ENCODE data around the gene SBF1. TPM values are rescaled to one million over a fixed set of nuclear protein-coding genes. Genes with fewer than 3 reads are reported as not detected.
A peak's percentile ranks its signal among the peaks of the same experiment; 100 is the strongest.

Gene SBF1
- total and polyA plus RNA-seq, 4 donors: 30.1 to 76.9 (median 34.2) TPM

DNA sequence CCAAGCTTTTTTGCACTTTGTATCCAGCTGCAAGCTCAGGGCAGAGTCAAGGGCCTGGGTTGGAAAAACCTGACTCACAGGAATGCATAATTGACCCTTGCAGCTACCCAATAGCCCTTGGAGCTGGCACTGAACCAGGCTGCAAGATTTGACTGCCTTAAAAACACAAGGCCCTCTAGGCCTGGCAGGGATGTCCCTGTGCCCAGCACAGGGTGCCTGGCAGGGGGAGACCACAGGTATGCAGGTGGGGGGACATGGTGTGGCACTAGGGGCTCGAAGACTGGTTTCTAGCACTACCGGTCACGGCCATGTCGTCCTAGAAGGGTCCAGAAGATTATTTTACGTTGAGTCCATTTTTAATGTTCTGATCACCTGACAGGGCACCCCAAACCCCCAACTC is 30.2 kb downstream of the SBF1 start:
- DNase-seq (peak; percentile 48 to 77 (median 60)), ATAC-seq (ENCODE audit: insufficient read depth, low FRiP score) (peak; percentile 37)
- H3K27ac ChIP-seq (ENCODE audit: low read depth in 1 of 2, low read length in 1 of 2): peak overlapping the region in 1 of 2 donors; percentile 83
- TF ChIP-seq, protein P1, sequence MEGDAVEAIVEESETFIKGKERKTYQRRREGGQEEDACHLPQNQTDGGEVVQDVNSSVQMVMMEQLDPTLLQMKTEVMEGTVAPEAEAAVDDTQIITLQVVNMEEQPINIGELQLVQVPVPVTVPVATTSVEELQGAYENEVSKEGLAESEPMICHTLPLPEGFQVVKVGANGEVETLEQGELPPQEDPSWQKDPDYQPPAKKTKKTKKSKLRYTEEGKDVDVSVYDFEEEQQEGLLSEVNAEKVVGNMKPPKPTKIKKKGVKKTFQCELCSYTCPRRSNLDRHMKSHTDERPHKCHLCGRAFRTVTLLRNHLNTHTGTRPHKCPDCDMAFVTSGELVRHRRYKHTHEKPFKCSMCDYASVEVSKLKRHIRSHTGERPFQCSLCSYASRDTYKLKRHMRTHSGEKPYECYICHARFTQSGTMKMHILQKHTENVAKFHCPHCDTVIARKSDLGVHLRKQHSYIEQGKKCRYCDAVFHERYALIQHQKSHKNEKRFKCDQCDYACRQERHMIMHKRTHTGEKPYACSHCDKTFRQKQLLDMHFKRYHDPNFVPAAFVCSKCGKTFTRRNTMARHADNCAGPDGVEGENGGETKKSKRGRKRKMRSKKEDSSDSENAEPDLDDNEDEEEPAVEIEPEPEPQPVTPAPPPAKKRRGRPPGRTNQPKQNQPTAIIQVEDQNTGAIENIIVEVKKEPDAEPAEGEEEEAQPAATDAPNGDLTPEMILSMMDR (IDR thresholded peaks at IDR 0.05; ENCODE audit: control extremely low read depth, extremely low read depth): no peak
- no peaks in the 10 kb centered on the region for H3K9me3 ChIP-seq (ENCODE audit: control insufficient read depth in 4 of 4, insufficient read depth in 3 of 4, low read length in 3 of 4)
- H3K27me3 ChIP-seq (ENCODE audit: control insufficient read depth in 3 of 3, insufficient read depth in 3 of 3, low read length in 2 of 3): no peaks in the 10 kb centered on the region
- H3K9ac ChIP-seq (ENCODE audit: insufficient read depth in 1 of 2, low read length in 2 of 2): no peak overlapping the region
- WGBS, 2 donors: 71 to 84% methylated on average over 5 of the region's 5 CpGs
- H3K4me1 ChIP-seq (ENCODE audit: control insufficient read depth in 5 of 5, insufficient read depth in 5 of 5, low read length in 5 of 5): peaks cover 0 to 13% (median 3%) of the 10 kb centered on the region in 5 donors
- H3K4me3 ChIP-seq: no peak overlapping the region
- peaks cover 0 to 67% (median 24%) of the 10 kb centered on the region in 4 donors for H3K36me3 ChIP-seq (ENCODE audit: control insufficient read depth in 4 of 4, insufficient read depth in 4 of 4, low read length in 4 of 4)

DNA sequence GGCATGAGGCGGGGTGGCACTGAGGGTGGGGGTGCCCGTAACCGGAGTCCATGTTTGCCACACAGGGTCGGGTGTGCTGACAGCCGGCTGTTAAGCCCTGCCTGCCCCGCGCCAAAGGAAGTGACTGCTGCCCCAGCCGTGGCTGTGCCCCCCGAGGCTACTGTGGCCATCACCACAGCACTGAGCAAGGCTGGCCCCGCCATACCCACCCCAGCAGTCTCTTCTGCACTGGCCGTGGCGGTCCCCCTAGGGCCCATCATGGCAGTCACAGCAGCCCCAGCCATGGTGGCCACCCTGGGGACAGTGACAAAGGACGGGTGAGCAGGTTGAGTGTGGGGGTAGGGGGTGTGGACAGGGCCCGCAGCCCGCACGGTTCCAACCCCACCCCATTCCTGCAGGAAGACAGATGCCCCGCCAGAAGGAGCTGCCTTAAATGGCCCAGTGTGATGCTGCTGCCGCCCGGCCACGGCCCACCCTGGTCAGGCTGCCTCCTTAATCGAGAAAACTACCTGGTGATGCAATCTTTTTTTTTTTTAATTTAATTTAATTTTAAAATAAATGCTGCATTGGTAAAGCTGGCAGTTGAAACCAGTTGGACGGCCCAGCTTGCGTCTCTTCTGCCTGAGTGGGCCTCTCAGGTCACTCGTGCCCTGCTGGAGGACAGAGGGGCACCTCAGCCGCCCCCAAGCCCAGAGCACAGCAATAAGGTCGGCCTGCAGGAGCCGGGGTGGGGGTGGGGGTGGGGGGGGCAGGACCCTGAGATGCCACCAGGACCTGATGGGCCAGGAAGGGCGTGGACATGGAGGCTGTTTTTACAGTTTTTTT is 30.8 kb downstream of the SBF1 start:
- peak overlapping the region in 1 of 2 donors; percentile 50 for H3K27ac ChIP-seq (ENCODE audit: low read depth in 1 of 2, low read length in 1 of 2)
- DNase-seq (peak in 2 of 3 donors; percentile 36 to 37), ATAC-seq (ENCODE audit: insufficient read depth, low FRiP score) (no peak)
- 68 to 79% methylated on average over 27 to 28 of the region's 28 CpGs for WGBS, 2 donors
- peaks cover 0 to 73% (median 26%) of the 10 kb centered on the region in 4 donors for H3K36me3 ChIP-seq (ENCODE audit: control insufficient read depth in 4 of 4, insufficient read depth in 4 of 4, low read length in 4 of 4)
- TF ChIP-seq, protein P1 (IDR thresholded peaks at IDR 0.05; ENCODE audit: control extremely low read depth, extremely low read depth): no peak
- H3K9ac ChIP-seq (ENCODE audit: insufficient read depth in 1 of 2, low read length in 2 of 2): no peak overlapping the region
- H3K4me1 ChIP-seq (ENCODE audit: control insufficient read depth in 5 of 5, insufficient read depth in 5 of 5, low read length in 5 of 5): peaks cover 0 to 13% (median 3%) of the 10 kb centered on the region in 5 donors
- no peaks in the 10 kb centered on the region for H3K9me3 ChIP-seq (ENCODE audit: control insufficient read depth in 4 of 4, insufficient read depth in 3 of 4, low read length in 3 of 4)
- H3K27me3 ChIP-seq (ENCODE audit: control insufficient read depth in 3 of 3, insufficient read depth in 3 of 3, low read length in 2 of 3): no peaks in the 10 kb centered on the region
- no peak overlapping the region for H3K4me3 ChIP-seq

DNA sequence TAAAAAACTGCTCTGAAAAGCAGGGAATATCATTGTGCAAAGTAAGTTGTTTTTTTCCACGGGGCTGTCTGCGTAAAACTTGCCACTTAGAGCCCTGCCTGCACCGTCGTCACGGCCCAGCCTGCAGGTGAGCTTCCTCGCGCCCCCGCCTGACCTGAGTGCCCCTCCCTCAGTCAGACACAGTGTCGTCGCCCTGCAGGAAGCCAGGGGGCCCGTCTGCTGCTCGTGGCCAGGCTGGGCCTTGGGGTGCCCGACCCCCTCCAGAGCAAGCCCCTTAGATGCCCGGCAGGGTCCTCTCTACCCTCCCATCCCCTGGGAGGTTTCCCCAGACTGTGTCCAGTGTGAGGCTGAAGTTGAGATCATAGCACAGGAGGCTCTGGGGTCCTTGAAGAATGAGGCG is 31.6 kb downstream of the SBF1 start:
- TF ChIP-seq, protein P1 (IDR thresholded peaks at IDR 0.05; ENCODE audit: control extremely low read depth, extremely low read depth): no peak
- no peak for ATAC-seq (ENCODE audit: insufficient read depth, low FRiP score)
- H3K4me1 ChIP-seq (ENCODE audit: control insufficient read depth in 5 of 5, insufficient read depth in 5 of 5, low read length in 5 of 5): peaks cover 0 to 13% (median 3%) of the 10 kb centered on the region in 5 donors
- no peak overlapping the region for H3K4me3 ChIP-seq
- H3K27me3 ChIP-seq (ENCODE audit: control insufficient read depth in 3 of 3, insufficient read depth in 3 of 3, low read length in 2 of 3): no peaks in the 10 kb centered on the region
- no peak overlapping the region for H3K9ac ChIP-seq (ENCODE audit: insufficient read depth in 1 of 2, low read length in 2 of 2)
- WGBS, 2 donors: 71 to 77% methylated on average over 15 of the region's 15 CpGs
- peak overlapping the region in 1 of 2 donors; percentile 8 for H3K27ac ChIP-seq (ENCODE audit: low read depth in 1 of 2, low read length in 1 of 2)
- DNase-seq: no peak
- H3K36me3 ChIP-seq (ENCODE audit: control insufficient read depth in 4 of 4, insufficient read depth in 4 of 4, low read length in 4 of 4): peaks cover 0 to 78% (median 21%) of the 10 kb centered on the region in 4 donors
- no peaks in the 10 kb centered on the region for H3K9me3 ChIP-seq (ENCODE audit: control insufficient read depth in 4 of 4, insufficient read depth in 3 of 4, low read length in 3 of 4)
